AG04449 (cell line): ENCODE measurements around the gene GAB2.
"Not testable (repeated sequence)": the region's sequence is repeated elsewhere in the genome, so short reads cannot be mapped to it uniquely, and the experiment has no call there.

Experiments used
- CTCF ChIA-PET: fragments of 350-600 bp; formaldehyde crosslinking; extraction: SDS; loops from one replicate; lab custom pipeline; 2021; ENCODE audit warnings: antibody characterized with exemption; lab: Yijun Ruan, JAX
- POLR2A ChIA-PET: fragments of 400-600, 350-600 bp; formaldehyde crosslinking; extraction: SDS; loops from one replicate; lab custom pipeline; 2020; ENCODE audit warnings: antibody characterized with exemption, inconsistent platforms; lab: Yijun Ruan, JAX
- DNase-seq: peaks from one replicate; pipeline ENCODE4 v3.0.0-alpha.2; 2010; ENCODE audit warnings: low read depth, low spot score
- H3K4me3 ChIP-seq: 2 replicates; pipeline ENCODE4 v1.5.1; 2011; ENCODE audit warnings: low read depth, mild to moderate bottlenecking, control low read depth, low read length
- TF ChIP-seq, protein P1 (sequence below): IDR thresholded peaks from one replicate; pipeline ENCODE4 v1.5.1; 2011; ENCODE audit warnings: mild to moderate bottlenecking, moderate library complexity, low read length, control low read depth, inconsistent platforms; ENCODE audit not compliant: insufficient read depth; ENCODE audit errors: missing control alignments

Gene GAB2

DNA sequence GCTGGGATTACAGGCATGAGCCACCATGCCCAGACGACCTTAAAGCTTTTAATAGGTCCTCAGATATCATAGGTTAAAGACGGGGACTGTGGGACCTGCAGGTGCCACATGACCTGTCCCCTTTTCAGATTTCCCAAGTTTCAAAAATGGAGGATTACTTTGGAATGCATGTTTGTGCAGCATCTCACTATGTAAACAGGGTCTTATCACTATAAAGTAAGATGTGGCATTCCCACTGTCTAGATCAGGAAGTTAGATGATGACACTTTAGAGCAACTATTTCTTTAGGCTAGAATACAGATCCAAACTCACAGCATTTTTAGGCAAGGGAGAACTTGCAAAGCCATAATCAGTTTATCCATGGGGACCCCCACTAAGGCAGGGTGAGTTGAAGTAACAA is 136.1 kb downstream of the GAB2 start:
- ChIA-PET CTCF (interaction anchor here (1.1 kb wide), 1 partner anchor 283 kb away, joined by 3 read pairs; no protein-coding TSS in a partner anchor), POLR2A (no interaction called here)
- TF ChIP-seq, protein P1, sequence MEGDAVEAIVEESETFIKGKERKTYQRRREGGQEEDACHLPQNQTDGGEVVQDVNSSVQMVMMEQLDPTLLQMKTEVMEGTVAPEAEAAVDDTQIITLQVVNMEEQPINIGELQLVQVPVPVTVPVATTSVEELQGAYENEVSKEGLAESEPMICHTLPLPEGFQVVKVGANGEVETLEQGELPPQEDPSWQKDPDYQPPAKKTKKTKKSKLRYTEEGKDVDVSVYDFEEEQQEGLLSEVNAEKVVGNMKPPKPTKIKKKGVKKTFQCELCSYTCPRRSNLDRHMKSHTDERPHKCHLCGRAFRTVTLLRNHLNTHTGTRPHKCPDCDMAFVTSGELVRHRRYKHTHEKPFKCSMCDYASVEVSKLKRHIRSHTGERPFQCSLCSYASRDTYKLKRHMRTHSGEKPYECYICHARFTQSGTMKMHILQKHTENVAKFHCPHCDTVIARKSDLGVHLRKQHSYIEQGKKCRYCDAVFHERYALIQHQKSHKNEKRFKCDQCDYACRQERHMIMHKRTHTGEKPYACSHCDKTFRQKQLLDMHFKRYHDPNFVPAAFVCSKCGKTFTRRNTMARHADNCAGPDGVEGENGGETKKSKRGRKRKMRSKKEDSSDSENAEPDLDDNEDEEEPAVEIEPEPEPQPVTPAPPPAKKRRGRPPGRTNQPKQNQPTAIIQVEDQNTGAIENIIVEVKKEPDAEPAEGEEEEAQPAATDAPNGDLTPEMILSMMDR = no peak
- no peak for DNase-seq
- H3K4me3 ChIP-seq = no peak overlapping the region

DNA sequence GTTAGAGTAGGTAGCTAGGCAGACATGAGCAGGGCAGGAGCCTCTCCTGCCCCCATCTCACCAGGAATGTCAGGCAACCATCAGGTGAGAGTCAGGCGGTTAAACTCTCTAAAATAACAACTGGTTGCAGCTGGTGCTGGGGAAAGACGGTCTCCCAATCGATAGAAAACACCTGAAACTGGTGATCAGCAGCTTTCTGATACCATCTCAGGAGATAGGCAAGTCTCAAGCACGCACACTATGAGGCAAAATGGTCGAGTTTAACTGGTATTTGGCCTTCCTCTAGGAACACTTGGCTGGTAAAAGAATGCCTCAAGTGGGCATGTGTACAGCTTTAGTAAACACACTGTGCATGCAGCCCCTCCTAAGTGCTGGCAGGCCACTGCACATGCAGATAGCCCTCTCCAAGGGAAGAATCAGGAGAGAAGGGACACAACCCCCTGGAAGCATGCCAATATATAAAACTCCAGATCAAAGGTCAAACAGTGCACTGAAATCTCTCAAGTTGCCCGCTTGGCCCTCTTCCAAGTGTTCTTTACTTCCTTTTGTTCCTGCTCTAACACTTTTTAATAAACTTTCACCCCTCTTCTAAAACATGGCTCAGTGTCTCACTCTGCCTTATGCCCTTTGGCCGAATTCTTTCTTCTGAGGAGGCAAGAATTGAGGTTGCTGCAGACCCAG is 140.2 kb downstream of the GAB2 start:
- H3K4me3 ChIP-seq = no peak overlapping the region
- ChIA-PET POLR2A (no interaction called here), CTCF (no interaction called here)
- no peak for DNase-seq
- TF ChIP-seq, protein P1 = no peak

DNA sequence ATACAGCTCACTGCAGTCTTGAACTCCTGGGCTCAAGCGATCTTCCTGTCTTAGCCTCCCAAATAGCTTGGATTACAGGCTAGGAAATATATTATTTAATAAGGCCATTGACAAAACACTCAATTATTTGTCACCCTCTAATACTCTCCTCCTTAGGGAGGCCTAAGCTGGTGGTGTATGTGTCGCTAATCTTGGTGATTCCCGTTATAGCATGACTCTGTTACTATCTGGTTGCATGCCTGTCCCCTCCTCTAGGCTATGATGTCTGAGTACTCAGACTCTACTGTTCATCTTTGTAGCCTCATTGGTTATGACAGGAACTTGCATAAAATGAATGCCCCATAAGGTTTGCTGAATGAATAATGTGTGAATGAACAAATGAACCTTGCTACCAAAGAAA is 141.3 kb downstream of the GAB2 start:
- TF ChIP-seq, protein P1 = no peak
- CTCF ChIA-PET = no interaction called here
- H3K4me3 ChIP-seq = no peak overlapping the region
- DNase-seq = no peak
- POLR2A ChIA-PET = no interaction called here

DNA sequence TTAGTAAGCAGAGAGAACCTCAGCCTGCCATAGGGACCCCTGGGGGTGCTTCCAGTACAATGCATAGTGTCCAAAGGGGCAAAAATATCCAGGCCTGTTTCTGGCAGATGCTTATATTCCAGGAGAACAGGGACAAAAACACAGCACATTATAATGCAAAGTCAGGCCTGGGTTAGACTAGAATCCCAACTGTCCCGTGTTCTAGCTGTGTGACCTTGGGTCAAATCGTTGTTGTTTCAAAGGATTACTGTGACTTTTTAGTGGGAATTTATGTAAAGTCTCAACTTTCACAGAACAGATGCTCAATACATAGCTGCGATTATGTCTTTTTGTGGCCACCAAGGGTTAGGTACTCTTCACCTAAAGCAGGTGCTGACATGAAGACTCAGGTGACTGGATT is 142.9 kb downstream of the GAB2 start:
- ChIA-PET CTCF (no interaction called here), POLR2A (no interaction called here)
- H3K4me3 ChIP-seq = no peak overlapping the region
- DNase-seq = no peak
- TF ChIP-seq, protein P1 = no peak

DNA sequence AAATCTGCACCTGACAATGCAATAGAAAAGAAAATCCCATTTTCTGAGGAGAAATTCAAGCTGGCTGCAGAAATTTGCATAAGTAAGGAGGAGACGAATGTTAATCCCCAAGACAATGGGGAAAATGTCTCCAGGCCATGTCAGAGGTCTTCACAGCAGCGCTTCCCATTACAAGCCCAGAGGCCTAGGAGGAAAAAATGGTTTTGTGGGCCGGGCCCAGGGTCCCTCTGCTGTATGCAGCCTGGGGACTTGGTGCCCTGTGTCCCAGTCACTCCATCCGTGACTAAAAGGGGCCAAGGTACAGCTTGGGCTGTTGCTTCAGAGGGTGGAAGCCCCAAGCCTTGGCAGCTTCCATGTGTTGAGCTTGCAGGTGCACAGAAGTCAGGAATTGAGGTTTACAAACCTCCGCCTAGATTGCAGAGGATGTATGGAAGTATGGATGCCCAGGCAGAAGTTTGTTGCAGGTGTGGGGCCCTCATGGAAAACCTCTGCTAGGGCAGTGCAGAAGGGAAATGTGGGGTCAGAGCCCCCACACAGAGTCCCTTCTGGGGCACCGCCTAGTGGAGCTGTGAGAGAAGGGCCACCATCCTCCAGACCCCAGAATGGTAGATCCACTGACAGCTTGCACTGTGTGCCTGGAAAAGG is 144.9 kb downstream of the GAB2 start:
- H3K4me3 ChIP-seq, POLR2A ChIA-PET, CTCF ChIA-PET, DNase-seq: not testable (repeated sequence)

DNA sequence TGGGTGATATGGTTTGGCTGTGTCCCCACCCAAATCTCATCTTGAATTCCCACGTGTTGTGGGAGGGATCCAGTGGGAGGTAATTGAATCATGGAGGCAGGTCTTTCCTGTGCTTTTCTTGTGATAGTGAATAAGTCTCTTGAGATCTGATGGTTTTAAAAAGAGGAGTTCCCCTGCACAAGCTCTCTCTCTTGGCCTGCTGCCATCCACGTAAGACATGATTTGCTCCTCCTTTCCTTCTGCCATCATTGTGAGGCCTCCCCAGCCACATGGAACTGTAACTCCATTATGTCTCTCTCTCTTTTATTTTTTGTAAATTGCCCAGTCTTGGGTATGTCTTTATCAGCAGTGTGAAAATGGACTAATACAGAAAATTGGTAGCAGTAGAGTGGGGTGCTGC is 145.8 kb downstream of the GAB2 start:
- DNase-seq, H3K4me3 ChIP-seq, CTCF ChIA-PET, POLR2A ChIA-PET: not testable (repeated sequence)

DNA sequence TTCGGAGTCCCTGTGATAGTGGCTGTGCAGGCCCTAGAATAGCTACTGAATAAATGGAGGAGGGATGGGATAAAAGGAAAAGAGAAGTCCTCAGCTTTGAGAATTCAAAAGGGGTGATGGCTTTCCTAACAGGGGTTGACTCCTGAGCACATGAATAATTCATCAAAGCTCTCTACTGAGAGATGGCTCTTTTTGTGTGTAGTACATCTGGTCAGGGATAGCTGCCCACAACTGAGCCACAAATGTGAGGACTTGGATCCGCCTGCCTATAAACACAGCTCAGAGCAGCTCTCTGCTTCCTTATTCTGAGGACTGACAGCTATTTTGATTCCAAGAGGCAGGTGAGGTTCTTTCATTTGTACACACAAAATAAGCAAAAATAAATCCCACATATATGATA is 146.6 kb downstream of the GAB2 start:
- H3K4me3 ChIP-seq = no peak overlapping the region
- ChIA-PET POLR2A (no interaction called here), CTCF (no interaction called here)
- no peak for DNase-seq
- TF ChIP-seq, protein P1 = no peak
